WERI-Rb-1 (cell line): Measurements from ENCODE around the gene IGFBP3.

Source experiments
- DNase-seq: peaks from one replicate; pipeline ENCODE4 v3.0.0-alpha.2; 2020
- H3K27ac ChIP-seq: fragments of 250-450 bp; sonication (Bioruptor Pico); 2 replicates; pipeline ENCODE4 v1.5.1; 2020; ENCODE audit warnings: mild to moderate bottlenecking, moderate library complexity
- H3K27me3 ChIP-seq: fragments of 250-450 bp; sonication (Bioruptor Pico); 2 replicates; pipeline ENCODE4 v1.5.1; 2021; ENCODE audit warnings: mild to moderate bottlenecking, low read depth, moderate library complexity; ENCODE audit not compliant: insufficient read depth, severe bottlenecking
- H3K36me3 ChIP-seq: fragments of 250-450 bp; sonication (Bioruptor Pico); 2 replicates; pipeline ENCODE4 v1.5.1; 2020; ENCODE audit warnings: mild to moderate bottlenecking, moderate library complexity
- H3K4me3 ChIP-seq: 2 replicates; pipeline ENCODE4 v1.5.1; 2011; ENCODE audit warnings: low read depth, mild to moderate bottlenecking, control low read depth, low read length
- H3K9me3 ChIP-seq: fragments of 250-450 bp; sonication (Bioruptor Pico); 2 replicates; pipeline ENCODE4 v1.5.1; 2021; ENCODE audit warnings: mild to moderate bottlenecking, moderate library complexity; ENCODE audit not compliant: severe bottlenecking
- TF ChIP-seq, protein P1 (sequence below): IDR thresholded peaks from 2 replicates; pipeline ENCODE4 v1.5.1; 2011; ENCODE audit warnings: low read depth, mild to moderate bottlenecking, control low read depth, inconsistent platforms, low read length

Gene IGFBP3

DNA sequence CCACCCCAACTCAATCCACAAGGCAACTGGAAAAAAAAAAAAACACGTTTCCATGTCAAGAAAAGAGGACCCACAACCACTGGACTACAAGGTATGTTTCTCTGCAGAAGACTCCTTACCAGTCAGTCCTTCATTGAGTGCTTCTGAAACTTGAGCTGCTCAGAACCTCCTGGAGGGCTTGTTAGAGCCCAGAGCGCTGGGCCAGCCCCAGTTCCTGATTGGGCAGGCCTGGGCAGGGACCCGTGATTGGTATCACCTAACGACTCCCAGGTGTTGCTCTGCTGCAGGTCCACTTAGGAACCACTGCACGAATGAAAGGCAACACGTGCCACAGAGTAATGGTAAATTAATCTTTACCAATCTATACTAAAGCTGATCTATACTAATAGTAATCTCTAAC lies 47.7 kb downstream of the IGFBP3 start:
- Histone ChIP-seq H3K27me3 (no peaks in the 10 kb centered on the region), H3K9me3 (no peaks in the 10 kb centered on the region), H3K36me3 (no peaks in the 10 kb centered on the region), H3K27ac (no peak overlapping the region), H3K4me3 (no peak overlapping the region)
- TF ChIP-seq, protein P1, sequence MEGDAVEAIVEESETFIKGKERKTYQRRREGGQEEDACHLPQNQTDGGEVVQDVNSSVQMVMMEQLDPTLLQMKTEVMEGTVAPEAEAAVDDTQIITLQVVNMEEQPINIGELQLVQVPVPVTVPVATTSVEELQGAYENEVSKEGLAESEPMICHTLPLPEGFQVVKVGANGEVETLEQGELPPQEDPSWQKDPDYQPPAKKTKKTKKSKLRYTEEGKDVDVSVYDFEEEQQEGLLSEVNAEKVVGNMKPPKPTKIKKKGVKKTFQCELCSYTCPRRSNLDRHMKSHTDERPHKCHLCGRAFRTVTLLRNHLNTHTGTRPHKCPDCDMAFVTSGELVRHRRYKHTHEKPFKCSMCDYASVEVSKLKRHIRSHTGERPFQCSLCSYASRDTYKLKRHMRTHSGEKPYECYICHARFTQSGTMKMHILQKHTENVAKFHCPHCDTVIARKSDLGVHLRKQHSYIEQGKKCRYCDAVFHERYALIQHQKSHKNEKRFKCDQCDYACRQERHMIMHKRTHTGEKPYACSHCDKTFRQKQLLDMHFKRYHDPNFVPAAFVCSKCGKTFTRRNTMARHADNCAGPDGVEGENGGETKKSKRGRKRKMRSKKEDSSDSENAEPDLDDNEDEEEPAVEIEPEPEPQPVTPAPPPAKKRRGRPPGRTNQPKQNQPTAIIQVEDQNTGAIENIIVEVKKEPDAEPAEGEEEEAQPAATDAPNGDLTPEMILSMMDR: no peak
- no peak for DNase-seq

DNA sequence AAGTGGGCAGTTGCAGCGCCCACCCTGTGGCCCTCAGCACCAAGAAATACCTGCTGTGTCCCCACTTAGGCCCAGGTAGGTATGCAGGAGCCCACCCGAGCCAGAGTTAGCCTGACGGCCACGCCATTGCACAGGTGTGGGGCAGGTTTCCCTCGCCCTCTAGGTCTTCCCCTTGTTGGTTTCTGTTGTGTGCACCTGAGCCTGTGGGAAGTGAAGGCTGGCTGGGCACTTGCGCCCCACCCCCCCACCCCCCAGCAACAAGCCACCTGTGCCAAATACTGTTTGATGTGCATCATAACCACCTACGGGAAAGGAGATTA lies 48.1 kb downstream of the IGFBP3 start, which contains the start of gene CCDC201:
Gene CCDC201 (minus strand): TSS at position 48 of the 320 bp plus-strand sequence. CDS start 75 bp downstream, outside the sequence.
- Histone ChIP-seq H3K36me3 (no peaks in the 10 kb centered on the region), H3K9me3 (no peaks in the 10 kb centered on the region), H3K27ac (no peak within 1 kb of the TSS), H3K4me3 (no peak within 1 kb of the TSS), H3K27me3 (no peaks in the 10 kb centered on the region)
- TF ChIP-seq, protein P1: no peak
- no peak for DNase-seq

DNA sequence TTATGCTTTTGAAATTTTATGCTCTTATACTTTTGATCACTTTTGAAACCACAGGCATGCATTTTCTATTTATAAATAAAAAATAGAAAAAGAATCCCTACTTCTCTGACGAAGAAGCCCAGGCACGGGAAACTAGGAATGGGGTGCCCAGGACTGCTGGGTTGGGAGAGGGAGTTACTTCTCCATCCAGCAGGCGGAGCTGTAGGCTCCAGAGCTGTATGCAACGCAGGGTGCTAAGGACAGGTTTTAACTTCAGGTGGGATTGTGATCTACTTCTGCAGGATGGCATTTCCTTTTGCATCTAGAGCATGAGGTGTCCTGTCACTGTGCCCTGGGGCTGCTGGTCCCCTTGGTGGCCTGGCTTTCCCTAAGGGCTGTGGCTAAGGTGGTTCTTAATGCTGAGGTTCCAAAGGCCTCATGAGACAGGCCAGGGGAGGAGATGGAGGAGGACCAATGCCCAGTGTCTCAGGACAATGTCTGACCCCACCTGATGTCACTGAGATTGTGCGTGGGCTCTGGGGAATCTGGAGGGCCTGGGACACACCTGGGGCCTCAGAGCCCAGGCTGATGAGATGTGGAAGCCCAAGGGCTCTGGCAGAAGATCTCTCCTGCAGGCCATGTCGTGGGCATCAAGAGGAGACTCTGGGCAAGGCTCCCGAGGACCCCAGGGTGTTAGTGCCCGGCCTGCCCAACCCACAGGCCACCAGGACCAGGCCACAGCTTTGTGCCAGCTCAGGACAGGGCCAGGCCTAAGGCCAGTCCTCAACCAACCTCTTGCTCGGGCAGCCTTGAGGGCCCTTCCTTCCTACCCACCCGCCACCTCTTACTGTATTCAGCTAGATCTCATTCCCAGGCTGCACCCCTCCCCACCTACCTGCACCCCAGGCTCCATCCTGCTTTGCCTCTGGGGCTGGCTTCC lies 48.7 kb downstream of the IGFBP3 start:
- Histone ChIP-seq H3K27ac (no peak overlapping the region), H3K9me3 (no peaks in the 10 kb centered on the region), H3K27me3 (no peaks in the 10 kb centered on the region), H3K36me3 (no peaks in the 10 kb centered on the region), H3K4me3 (no peak overlapping the region)
- no peak for DNase-seq
- TF ChIP-seq, protein P1: peak; percentile 58; the same call in 1 of the 2 replicates

DNA sequence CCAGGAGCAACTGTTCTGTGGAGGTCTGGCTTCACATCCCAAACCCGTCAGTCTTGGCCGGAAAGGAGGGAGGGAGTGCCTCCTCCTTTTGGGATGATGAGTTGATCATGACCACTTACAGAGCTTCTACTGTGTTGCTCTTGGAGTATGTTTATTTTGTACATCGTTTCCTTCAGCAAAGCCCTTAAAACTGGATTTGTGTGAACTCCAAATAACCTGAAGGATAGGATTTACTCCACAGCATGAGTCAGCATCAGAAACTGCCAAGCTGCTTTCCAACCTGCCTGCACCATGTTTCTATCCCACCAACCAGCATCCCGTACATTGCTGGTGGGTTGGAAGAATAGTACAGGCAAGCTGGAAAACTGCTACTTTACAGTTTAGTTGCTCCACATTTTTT lies 51.6 kb downstream of the IGFBP3 start:
- H3K36me3 ChIP-seq: no peaks in the 10 kb centered on the region
- no peak overlapping the region for H3K27ac ChIP-seq
- no peaks in the 10 kb centered on the region for H3K9me3 ChIP-seq
- no peaks in the 10 kb centered on the region for H3K27me3 ChIP-seq
- no peak overlapping the region for H3K4me3 ChIP-seq
- TF ChIP-seq, protein P1: no peak
- DNase-seq: no peak

DNA sequence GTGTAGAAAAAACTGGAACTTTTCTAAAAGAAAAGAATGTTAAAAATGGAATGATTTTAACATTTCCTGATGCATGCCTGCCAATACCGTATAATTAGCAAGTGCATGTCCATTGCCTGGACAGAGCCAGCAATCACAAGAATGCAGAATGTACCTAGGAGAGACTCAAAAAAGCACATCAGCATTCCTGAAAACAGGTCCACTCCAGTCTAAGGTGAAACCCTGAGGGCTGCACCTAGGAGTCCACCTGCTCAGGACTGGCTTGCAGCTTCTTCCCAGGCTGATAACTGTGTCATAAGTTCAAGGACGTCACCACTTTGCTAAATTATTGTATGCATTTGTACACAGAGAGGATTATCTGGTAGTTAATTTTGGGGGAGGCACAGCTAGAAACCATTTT lies 53.6 kb downstream of the IGFBP3 start:
- Histone ChIP-seq H3K9me3 (no peaks in the 10 kb centered on the region), H3K4me3 (no peak overlapping the region), H3K27ac (no peak overlapping the region), H3K27me3 (no peaks in the 10 kb centered on the region), H3K36me3 (no peaks in the 10 kb centered on the region)
- DNase-seq: no peak
- TF ChIP-seq, protein P1: no peak
